HepG2 (cell line): ENCODE measurements around the gene IGDCC3. TPM values are rescaled to one million over a fixed set of nuclear protein-coding genes. Genes with fewer than 3 reads are reported as not detected.
A peak's percentile ranks its signal among the peaks of the same experiment; 100 is the strongest.

Source experiments
- EED ChIP-seq: sonication (generic); formaldehyde crosslinking; IDR thresholded peaks from 2 replicates; pipeline ENCODE4 v1.5.0; 2020; ENCODE audit warnings: mild to moderate bottlenecking, missing genetic modification reagents
- FOXJ3 ChIP-seq: sonication (generic); formaldehyde crosslinking; IDR thresholded peaks from 2 replicates; pipeline ENCODE4 v1.4.0; 2020; ENCODE audit warnings: missing genetic modification reagents, mild to moderate bottlenecking, borderline replicate concordance
- FOXK2 ChIP-seq: fragments of 450-650 bp; IDR thresholded peaks from 2 replicates; pipeline ENCODE4 v1.6.1; 2016
- HDAC1 ChIP-seq: sonication (generic); formaldehyde crosslinking; IDR thresholded peaks from 2 replicates; pipeline ENCODE4 v1.5.1; 2020; ENCODE audit warnings: mild to moderate bottlenecking, missing genetic modification reagents
- HNRNPLL ChIP-seq: fragments of 200-400 bp; formaldehyde crosslinking; IDR thresholded peaks from 2 replicates; pipeline ENCODE4 v1.6.1; 2017; ENCODE audit warnings: mild to moderate bottlenecking, low read depth, low read length; ENCODE audit not compliant: poor library complexity, severe bottlenecking
- HOXA7 ChIP-seq: sonication (generic); formaldehyde crosslinking; IDR thresholded peaks from 2 replicates; pipeline ENCODE4 v1.8.1; 2022; ENCODE audit warnings: mild to moderate bottlenecking, missing genetic modification reagents, moderate library complexity
- HOXD1 ChIP-seq: sonication (generic); formaldehyde crosslinking; IDR thresholded peaks from 2 replicates; pipeline ENCODE4 v1.5.0; 2020; ENCODE audit warnings: missing genetic modification reagents
- KAT7 ChIP-seq: IDR thresholded peaks from 2 replicates; pipeline ENCODE4 v1.6.1; 2018; ENCODE audit warnings: borderline replicate concordance, missing compliant biosample characterization
- KLF15 ChIP-seq: sonication (generic); formaldehyde crosslinking; IDR thresholded peaks from 2 replicates; pipeline ENCODE4 v1.8.1; 2023; ENCODE audit warnings: borderline replicate concordance, mild to moderate bottlenecking, inconsistent platforms, missing genetic modification reagents, mixed read lengths
- MAFK ChIP-seq, 2 experiments: IDR thresholded peaks in 1 of 2; conservative IDR thresholded peaks in 1 of 2; 2 replicates each; pipeline ENCODE4 v1.6.1; 2011; ENCODE audit warnings: improper control_type of control experiment in 2 of 2, low read length in 2 of 2
- MEIS1 ChIP-seq: sonication (generic); formaldehyde crosslinking; IDR thresholded peaks from 2 replicates; pipeline ENCODE4 v1.9.0; 2021; ENCODE audit warnings: mild to moderate bottlenecking, missing genetic modification reagents, moderate library complexity, borderline replicate concordance
- PBX2 ChIP-seq: IDR thresholded peaks from 2 replicates; pipeline ENCODE4 v1.6.1; 2016; ENCODE audit warnings: control low read depth
- PRPF4 ChIP-seq: fragments of 200-400 bp; formaldehyde crosslinking; IDR thresholded peaks from 2 replicates; pipeline ENCODE4 v1.6.1; 2016; ENCODE audit warnings: low read length, low read depth; ENCODE audit not compliant: poor library complexity, severe bottlenecking
- RNF2 ChIP-seq: fragments of 450-650 bp; conservative IDR thresholded peaks from 2 replicates; pipeline ENCODE4 v1.6.1; 2016; ENCODE audit warnings: low read depth
- SIX1 ChIP-seq: sonication (generic); formaldehyde crosslinking; IDR thresholded peaks from 2 replicates; pipeline ENCODE4 v1.4.0; 2020; ENCODE audit warnings: missing genetic modification reagents, borderline replicate concordance
- SOX5 ChIP-seq: IDR thresholded peaks from 2 replicates; pipeline ENCODE4 v1.6.1; 2016; ENCODE audit warnings: borderline replicate concordance
- STAT5B ChIP-seq: sonication (generic); formaldehyde crosslinking; IDR thresholded peaks from 2 replicates; pipeline ENCODE4 v1.4.0; 2020; ENCODE audit warnings: missing genetic modification reagents
- TCF7 ChIP-seq: sonication (generic); IDR thresholded peaks from 2 replicates; pipeline ENCODE4 v1.6.1; 2016; ENCODE audit warnings: antibody characterized with exemption, low read depth
- XRCC5 ChIP-seq: fragments of 200-400 bp; formaldehyde crosslinking; optimal IDR thresholded peaks from 2 replicates; pipeline ENCODE3; 2017; ENCODE audit warnings: mild to moderate bottlenecking, low read length
- ZMAT5 ChIP-seq: sonication (generic); formaldehyde crosslinking; IDR thresholded peaks from 2 replicates; pipeline ENCODE4 v1.5.0; 2020; ENCODE audit warnings: mild to moderate bottlenecking, low read depth, missing genetic modification reagents, borderline replicate concordance
- ZNF124 ChIP-seq: sonication (generic); formaldehyde crosslinking; IDR thresholded peaks from 2 replicates; pipeline ENCODE4 v1.4.0; 2020; ENCODE audit warnings: missing genetic modification reagents
- ZNF20 ChIP-seq: sonication (generic); formaldehyde crosslinking; IDR thresholded peaks from 2 replicates; pipeline ENCODE4 v1.4.0; 2020; ENCODE audit warnings: mild to moderate bottlenecking, moderate library complexity, missing genetic modification reagents
- ZNF296 ChIP-seq: sonication (generic); formaldehyde crosslinking; conservative IDR thresholded peaks from 2 replicates; pipeline ENCODE4 v1.5.0; 2020; ENCODE audit warnings: mild to moderate bottlenecking, missing genetic modification reagents
- ZNF331 ChIP-seq: sonication (generic); formaldehyde crosslinking; IDR thresholded peaks from 2 replicates; pipeline ENCODE4 v1.4.0; 2020; ENCODE audit warnings: missing genetic modification reagents
- ZNF672 ChIP-seq: sonication (generic); formaldehyde crosslinking; IDR thresholded peaks from 2 replicates; pipeline ENCODE4 v1.8.1; 2022; ENCODE audit warnings: missing genetic modification reagents
- ZNF850 ChIP-seq: sonication (generic); formaldehyde crosslinking; conservative IDR thresholded peaks from 2 replicates; pipeline ENCODE4 v1.9.0; 2021; ENCODE audit warnings: mild to moderate bottlenecking, missing genetic modification reagents
- polyA plus RNA-seq, 8 experiments: library from polyadenylated mRNA; depleted of rRNA in 3 of 8; stranded (reverse) in 7 of 8; unstranded in 1 of 8; fragments of >200 nt; fragmentation: Illumina TruSeq in 4 of 8; extraction: Trizol in 4 of 8; gene quantifications; 2 replicates each; pipeline versions ENCODE4 v1.2.1 to v1.2.3, GENCODE V29; 2011 to 2016; ENCODE audit warnings: low read depth in 4 of 8, missing spikeins in 1 of 8, mixed read lengths in 1 of 8; ENCODE audit not compliant: insufficient read depth in 1 of 8
- total RNA-seq, 5 experiments: library from RNA; depleted of rRNA; stranded (reverse); fragments of >200 nt; fragmentation: Illumina TruSeq; extraction: Trizol; gene quantifications; 2 replicates each; pipeline ENCODE4 v1.2.3, GENCODE V29; 2016; ENCODE audit warnings: low read depth in 1 of 5
- TF ChIP-seq, protein P1 (sequence below): sonication (generic); formaldehyde crosslinking; IDR thresholded peaks from 2 replicates; pipeline ENCODE4 v1.8.0; 2022; ENCODE audit warnings: low read depth, missing genetic modification reagents
- TF ChIP-seq, protein P2 (sequence below): sonication (generic); formaldehyde crosslinking; IDR thresholded peaks from 2 replicates; pipeline ENCODE4 v1.4.0; 2020; ENCODE audit warnings: missing genetic modification reagents, mild to moderate bottlenecking, borderline replicate concordance

IGDCC3 gene
- total and polyA plus RNA-seq, 2 of the 13 experiments (the other 11 are each of a cell fraction or from before 2014, with no cell fraction given), result 30.1 to 51.8 TPM

- TF ChIP-seq, protein P1, sequence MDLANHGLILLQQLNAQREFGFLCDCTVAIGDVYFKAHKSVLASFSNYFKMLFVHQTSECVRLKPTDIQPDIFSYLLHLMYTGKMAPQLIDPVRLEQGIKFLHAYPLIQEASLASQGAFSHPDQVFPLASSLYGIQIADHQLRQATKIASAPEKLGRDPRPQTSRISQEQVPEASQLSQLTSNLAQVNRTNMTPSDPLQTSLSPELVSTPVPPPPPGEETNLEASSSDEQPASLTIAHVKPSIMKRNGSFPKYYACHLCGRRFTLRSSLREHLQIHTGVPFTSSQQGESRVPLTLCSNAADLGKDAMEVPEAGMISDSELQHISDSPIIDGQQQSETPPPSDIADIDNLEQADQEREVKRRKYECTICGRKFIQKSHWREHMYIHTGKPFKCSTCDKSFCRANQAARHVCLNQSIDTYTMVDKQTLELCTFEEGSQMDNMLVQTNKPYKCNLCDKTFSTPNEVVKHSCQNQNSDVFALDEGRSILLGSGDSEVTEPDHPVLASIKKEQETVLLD (CRISPR knock-in tag), result peak; percentile 60; the same call in 1 of the 2 replicates
- TF ChIP-seq SOX5, result peak; percentile 52; the same call in 1 of the 2 replicates
- no peak for TF ChIP-seq EED (CRISPR knock-in tag)
- TF ChIP-seq, protein P2, sequence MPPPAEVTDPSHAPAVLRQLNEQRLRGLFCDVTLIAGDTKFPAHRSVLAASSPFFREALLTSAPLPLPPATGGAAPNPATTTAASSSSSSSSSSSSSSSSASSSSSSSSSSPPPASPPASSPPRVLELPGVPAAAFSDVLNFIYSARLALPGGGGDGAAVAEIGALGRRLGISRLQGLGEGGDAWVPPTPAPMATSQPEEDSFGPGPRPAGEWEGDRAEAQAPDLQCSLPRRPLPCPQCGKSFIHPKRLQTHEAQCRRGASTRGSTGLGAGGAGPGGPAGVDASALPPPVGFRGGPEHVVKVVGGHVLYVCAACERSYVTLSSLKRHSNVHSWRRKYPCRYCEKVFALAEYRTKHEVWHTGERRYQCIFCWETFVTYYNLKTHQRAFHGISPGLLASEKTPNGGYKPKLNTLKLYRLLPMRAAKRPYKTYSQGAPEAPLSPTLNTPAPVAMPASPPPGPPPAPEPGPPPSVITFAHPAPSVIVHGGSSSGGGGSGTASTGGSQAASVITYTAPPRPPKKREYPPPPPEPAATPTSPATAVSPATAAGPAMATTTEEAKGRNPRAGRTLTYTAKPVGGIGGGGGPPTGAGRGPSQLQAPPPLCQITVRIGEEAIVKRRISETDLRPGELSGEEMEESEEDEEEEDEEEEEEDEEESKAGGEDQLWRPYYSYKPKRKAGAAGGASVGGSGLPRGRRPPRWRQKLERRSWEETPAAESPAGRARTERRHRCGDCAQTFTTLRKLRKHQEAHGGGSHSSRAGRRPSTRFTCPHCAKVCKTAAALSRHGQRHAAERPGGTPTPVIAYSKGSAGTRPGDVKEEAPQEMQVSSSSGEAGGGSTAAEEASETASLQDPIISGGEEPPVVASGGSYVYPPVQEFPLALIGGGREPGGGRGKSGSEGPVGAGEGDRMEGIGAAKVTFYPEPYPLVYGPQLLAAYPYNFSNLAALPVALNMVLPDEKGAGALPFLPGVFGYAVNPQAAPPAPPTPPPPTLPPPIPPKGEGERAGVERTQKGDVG (CRISPR knock-in tag), result no peak
- no peak for TF ChIP-seq MEIS1
- TF ChIP-seq HOXA7 (CRISPR knock-in tag), result no peak
- TF ChIP-seq HOXD1, result no peak
- no peak for TF ChIP-seq KAT7 (CRISPR knock-in tag)
- no peak for TF ChIP-seq PRPF4
- no peak for TF ChIP-seq KLF15
- TF ChIP-seq SIX1, result no peak
- TF ChIP-seq RNF2, result no peak
- peak; percentile 61 for TF ChIP-seq HDAC1 (CRISPR knock-in tag)
- TF ChIP-seq ZNF296 (CRISPR knock-in tag), result no peak
- TF ChIP-seq PBX2 (CRISPR knock-in tag), result no peak
- TF ChIP-seq ZNF672 (CRISPR knock-in tag), result no peak
- TF ChIP-seq ZNF124, result 0 out of 2 replicates have a peak, but pooled peaks have one; percentile 4
- TF ChIP-seq ZNF850 (CRISPR knock-in tag), result no peak
- TF ChIP-seq ZNF331 (CRISPR knock-in tag), result no peak
- peak; percentile 93 for TF ChIP-seq HNRNPLL
- peak; percentile 48; the same call in 1 of the 2 replicates for TF ChIP-seq ZNF20
- TF ChIP-seq FOXJ3 (CRISPR knock-in tag), result no peak
- TF ChIP-seq STAT5B (CRISPR knock-in tag), result no peak
- no peak for TF ChIP-seq MAFK (conservative IDR thresholded peaks at IDR 0.05 in 1 of 2, IDR thresholded peaks at IDR 0.05 in 1 of 2; ENCODE audit: low read length in 2 of 2)
- no peak for TF ChIP-seq ZMAT5 (CRISPR knock-in tag)
- TF ChIP-seq XRCC5, result no peak
- TF ChIP-seq TCF7, result peak; percentile 87
- no peak for TF ChIP-seq FOXK2
Measured at GRCh38 chr15:65377976-65378366, at the start of gene IGDCC3 (continued).
